HG02610 (cell line): Measurements from ENCODE around the gene SIGLEC1.

Experiments
- ATAC-seq: cut with Tn5 transposase; IDR thresholded peaks from one replicate; pipeline ENCODE4 v1.9.1; 2021; ENCODE audit warnings: mild to moderate bottlenecking, moderate library complexity; ENCODE audit not compliant: unreplicated experiment

The SIGLEC1 gene

GRCh38 chr20:3702611-3703391 is 9.6 kb downstream of the SIGLEC1 start:
- no peak for ATAC-seq

DNA sequence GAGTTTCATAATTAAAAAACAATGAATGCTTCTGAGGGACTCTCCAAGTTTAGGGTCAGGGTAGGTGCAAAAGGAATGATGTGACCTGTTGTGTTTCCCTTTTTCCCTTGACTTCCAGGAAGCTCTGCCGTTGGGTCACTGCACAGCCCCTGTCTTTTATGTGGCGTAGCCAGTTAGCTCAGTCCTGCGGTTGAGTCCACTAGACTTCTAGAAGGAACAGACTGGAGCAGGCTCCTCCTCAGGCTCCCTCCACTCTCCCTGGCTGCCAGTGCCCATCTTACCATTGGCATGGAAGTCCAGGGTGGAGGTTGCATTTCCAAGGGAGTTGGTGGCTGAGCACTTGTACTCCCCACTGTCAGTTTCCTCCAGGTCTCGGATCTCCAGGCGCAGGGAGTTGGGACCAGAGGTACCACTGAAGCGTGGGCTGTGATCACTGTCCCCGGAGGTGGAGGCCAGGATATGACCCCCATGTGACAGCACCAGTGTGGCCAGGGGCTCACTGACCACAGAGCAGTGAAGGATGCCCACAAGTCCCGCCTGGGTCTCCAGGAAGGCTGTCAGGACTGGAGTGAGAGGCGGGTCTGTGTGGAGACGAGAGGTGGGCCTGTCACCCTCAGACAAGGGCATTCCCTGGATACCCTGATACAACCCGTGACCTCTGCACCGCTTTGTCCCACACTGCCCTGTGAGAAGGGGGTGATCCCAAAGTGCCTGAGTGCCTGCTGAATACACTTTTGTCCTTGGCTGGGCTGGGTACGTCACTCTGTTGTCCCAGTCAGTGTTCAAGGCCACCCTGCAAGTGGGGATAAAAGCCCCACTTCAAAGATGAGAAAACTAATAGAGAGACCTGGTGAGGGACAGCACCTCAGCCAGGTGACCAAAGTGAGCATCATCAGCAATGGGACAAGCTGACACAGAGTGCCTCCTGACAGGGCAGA is 11.1 kb downstream of the SIGLEC1 start:
- no peak for ATAC-seq

DNA sequence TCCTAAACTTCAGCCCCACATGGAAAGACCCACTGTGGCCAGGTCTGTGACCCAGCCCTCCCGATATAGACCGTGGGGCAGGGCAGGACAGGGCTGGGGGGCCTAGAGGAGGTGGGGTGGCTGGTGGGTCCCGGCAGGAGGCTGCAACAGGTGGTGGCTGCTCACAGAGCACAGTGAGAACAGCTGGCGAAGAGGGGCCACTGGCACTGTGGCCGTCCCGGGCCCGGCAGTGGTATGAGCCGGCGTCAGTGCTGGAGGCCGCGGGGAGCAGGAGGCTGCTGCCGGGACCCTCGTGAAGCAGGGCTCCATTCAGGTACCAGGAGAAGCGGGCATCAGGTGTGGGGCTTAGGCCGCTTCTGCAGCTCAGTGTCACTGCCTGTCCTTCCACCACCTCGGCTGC is 13.4 kb downstream of the SIGLEC1 start:
- no peak for ATAC-seq

GRCh38 chr20:3698591-3699001 is 13.8 kb downstream of the SIGLEC1 start:
- no peak for ATAC-seq

GRCh38 chr20:3697588-3698305 is 14.7 kb downstream of the SIGLEC1 start:
- ATAC-seq: no peak

- ATAC-seq: no peak
Observed at GRCh38 chr20:3696745-3697587, 15.4 kb downstream of the SIGLEC1 start.

DNA sequence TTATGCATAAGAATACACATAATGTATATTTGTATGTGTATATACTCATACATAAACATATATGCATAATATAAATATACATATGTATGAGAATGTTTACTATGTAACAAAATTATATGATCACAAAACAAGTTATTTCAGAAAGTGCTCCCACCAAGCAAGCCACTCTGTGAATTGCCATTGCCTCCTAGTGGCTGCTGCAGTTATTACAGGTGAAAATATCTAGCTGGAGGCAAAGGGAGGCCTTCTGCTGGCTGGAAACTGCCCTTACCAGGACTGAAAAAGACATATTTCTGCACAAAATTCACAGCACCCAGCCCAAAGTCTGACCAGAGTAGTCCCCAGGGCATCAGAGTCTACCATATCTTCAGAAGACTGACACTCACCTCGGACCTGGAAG is 16.2 kb downstream of the SIGLEC1 start:
- ATAC-seq: no peak

GRCh38 chr20:3694864-3695263 is 17.5 kb downstream of the SIGLEC1 start:
- ATAC-seq: no peak

- no peak for ATAC-seq
Observed at GRCh38 chr20:3693376-3693775, 19.0 kb downstream of the SIGLEC1 start.

- no peak for ATAC-seq
Observed at GRCh38 chr20:3692706-3693294, 19.6 kb downstream of the SIGLEC1 start.

DNA sequence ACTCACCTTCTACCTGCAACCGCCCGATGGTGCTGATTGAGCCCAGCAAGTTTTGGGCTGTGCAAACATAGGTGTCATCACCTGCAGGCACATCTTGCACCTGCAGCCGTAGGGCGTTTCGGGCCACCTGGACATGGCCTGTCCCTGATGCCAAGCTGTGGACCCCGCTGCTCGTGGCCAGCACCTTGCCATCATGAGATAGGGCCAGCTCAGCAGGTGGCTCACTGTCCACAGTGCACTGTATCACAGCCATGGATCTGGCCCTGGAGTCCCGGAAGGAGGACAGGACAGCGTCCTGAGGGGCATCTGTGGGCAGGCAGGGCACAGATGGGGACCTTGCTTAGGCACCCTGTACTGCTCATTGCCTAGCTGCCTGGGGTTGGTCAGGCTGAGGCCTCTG is 20.5 kb downstream of the SIGLEC1 start:
- ATAC-seq: no peak

GRCh38 chr20:3691306-3691705 is 21.1 kb downstream of the SIGLEC1 start:
- ATAC-seq: no peak

- ATAC-seq: no peak
Observed at GRCh38 chr20:3690413-3690812, 22.0 kb downstream of the SIGLEC1 start.

GRCh38 chr20:3689978-3690377 is 22.4 kb downstream of the SIGLEC1 start:
- ATAC-seq: no peak

- no peak for ATAC-seq
Observed at GRCh38 chr20:3687655-3688054, 24.7 kb downstream of the SIGLEC1 start.

- ATAC-seq: no peak
Observed at GRCh38 chr20:3686867-3687321, 25.5 kb downstream of the SIGLEC1 start.

DNA sequence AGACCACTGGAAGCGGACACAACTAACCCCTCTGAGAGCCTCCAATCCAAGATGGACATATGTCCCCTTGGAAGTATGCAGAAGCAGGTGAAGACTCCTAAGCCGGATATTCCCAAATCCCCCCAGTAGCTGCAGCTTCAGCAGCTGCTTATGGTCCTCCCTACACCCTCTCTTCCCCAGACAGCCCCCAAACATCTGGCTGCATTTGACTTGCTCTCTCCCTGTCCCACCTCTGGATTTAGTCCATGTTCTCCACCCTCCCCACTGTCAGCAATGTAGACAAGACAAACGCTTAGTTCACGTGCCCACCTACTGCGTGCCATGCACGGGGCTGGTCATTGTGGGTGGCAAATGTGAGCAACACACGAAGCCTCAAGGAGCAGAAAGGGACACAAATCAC is 26.0 kb downstream of the SIGLEC1 start:
- no peak for ATAC-seq

DNA sequence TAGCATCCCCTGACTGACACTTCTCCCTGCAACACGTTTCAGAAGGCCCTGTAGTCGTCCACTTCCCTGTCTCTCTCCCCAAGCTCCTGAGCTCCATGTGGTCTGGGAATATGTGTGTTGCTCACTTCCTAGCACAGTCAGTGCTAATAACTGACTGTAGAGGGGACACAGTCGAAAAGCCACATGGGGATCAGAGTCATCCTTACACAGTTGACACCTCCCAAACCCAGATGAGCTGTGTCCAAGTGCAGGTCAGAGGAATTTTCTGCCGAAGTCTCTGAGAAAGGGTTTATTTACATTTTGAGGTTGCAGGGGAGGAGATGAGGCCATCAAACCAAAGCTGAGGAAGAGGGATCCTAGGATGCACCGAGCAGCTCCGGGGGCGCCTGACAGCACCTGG is 27.1 kb downstream of the SIGLEC1 start:
- ATAC-seq: no peak

DNA sequence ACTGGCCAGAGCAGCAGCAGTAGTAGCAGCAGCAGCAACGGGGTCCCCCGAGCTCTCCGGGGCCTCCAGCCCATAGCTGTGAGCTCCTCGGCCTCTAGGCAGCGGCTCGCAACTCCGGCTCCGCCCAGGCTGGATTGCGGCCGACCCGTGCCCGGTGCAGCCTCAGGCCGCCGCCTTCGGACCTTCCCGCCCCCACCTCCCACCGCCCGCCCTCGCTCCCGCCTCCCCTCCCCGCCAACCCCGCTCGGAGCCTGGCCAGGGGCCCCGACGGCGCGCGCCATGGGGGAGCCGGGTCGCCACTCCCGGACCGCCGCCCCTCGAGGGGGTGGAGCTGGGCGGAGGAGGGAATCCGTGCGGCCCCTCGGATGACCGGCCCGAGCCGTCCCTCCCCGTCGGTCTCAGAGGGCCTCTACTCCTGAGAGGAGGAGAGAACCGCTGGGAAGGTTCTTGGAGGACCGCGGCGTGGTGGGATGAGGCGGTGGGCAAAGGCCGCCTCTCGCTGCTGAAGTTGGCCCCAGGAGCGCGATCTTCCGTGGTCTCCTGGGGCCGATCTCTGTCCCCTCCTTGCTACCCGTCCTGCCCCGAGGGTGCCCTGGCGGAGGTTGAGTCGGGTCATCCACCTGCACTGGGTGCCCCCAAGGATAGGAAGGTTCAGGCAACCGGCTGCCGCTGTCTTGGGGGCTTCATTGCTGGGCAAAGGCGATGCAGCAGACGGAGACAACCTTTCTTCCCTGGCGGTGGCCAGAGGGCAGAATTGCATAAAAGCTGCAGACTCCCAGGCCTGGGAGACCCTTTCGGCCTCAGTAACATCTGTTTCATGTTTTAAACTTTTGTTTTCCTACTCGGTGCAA is 30.2 kb downstream of the SIGLEC1 start, which contains the start of gene ADAM33:
Gene ADAM33, minus strand, starts transcription at position 80 of the 851 bp plus-strand sequence. Its CDS starts 6 bp downstream, at position 74.
- no peak for ATAC-seq
